Measurements from ENCODE around the gene SUSD3. TPM values are rescaled to one million over a fixed set of nuclear protein-coding genes. Genes with fewer than 3 reads are reported as not detected.

Gene SUSD3
- total and polyA plus RNA-seq, 2 of the 8 experiments (the other 6 are each of a cell fraction or from before 2014, with no cell fraction given) = 5.5 to 35.4 TPM

- Histone ChIP-seq H2AK5ac (ENCODE audit: low read depth, low read length) (no peak overlapping the region), H2BK15ac (ENCODE audit: low read length) (no peak overlapping the region), H3K9ac (replicated peaks in 1 of 4; ENCODE audit: extremely low read depth in 1 of 4, low read depth in 3 of 4, low read length in 3 of 4) (no peak overlapping the region), H2BK20ac (ENCODE audit: low read length) (no peak overlapping the region), H3K9me3 (ENCODE audit: insufficient read depth in 2 of 2, low read depth in 1 of 2, low read length in 1 of 2) (peaks cover 4% of the 10 kb centered on the region in 2 experiments; a peak in 1 of 4 replicates), H4K20me1 (replicated peaks in 1 of 2; ENCODE audit: control insufficient read depth in 1 of 2, insufficient read depth in 2 of 2, low read length in 2 of 2) (no peaks in the 10 kb centered on the region), H2BK12ac (ENCODE audit: low read depth, low read length) (no peak overlapping the region), H4K8ac (ENCODE audit: extremely low read depth, insufficient read depth, low read length) (no peak overlapping the region), H2BK5ac (ENCODE audit: low read depth, low read length) (no peak overlapping the region), H3K4me3 (ENCODE audit: extremely low read depth in 1 of 4, insufficient read depth in 2 of 4, low read depth in 3 of 4, low read length in 4 of 4) (no peak overlapping the region), H3K23ac (ENCODE audit: insufficient read length) (no peak overlapping the region), H3K4me1 (replicated peaks in 1 of 4; ENCODE audit: control insufficient read depth in 3 of 4, insufficient read depth in 4 of 4, low read length in 3 of 4) (no peaks in the 10 kb centered on the region; a peak in 1 of 7 replicates), H3K23me2 (ENCODE audit: low read depth, low read length) (no peaks in the 10 kb centered on the region), H2AFZ (ENCODE audit: low read length) (no peak overlapping the region), H3K4me2 (ENCODE audit: insufficient read depth in 1 of 2, low read depth in 2 of 2, low read length in 2 of 2) (no peak overlapping the region), H4K5ac (ENCODE audit: insufficient read length, low read depth, low read length) (no peak overlapping the region), H2BK120ac (replicated peaks; ENCODE audit: low read depth, low read length) (no peak overlapping the region), H4K91ac (replicated peaks; ENCODE audit: insufficient read length, low read length) (no peak overlapping the region), H3K27ac (ENCODE audit: low read depth, low read length) (no peak overlapping the region), H3K56ac (replicated peaks; ENCODE audit: insufficient read length, low read depth, low read length) (no peak overlapping the region), H3K18ac (ENCODE audit: extremely low read depth, low read length) (no peak overlapping the region), H3K36me3 (ENCODE audit: control insufficient read depth in 2 of 4, insufficient read depth in 4 of 4, low read length in 3 of 4) (no peaks in the 10 kb centered on the region), H3K14ac (ENCODE audit: insufficient read length) (no peak overlapping the region), H3K27me3 (replicated peaks in 1 of 4; ENCODE audit: control insufficient read depth in 3 of 4, extremely low read depth in 1 of 4, insufficient read depth in 3 of 4, low read length in 3 of 4) (no peaks in the 10 kb centered on the region), H3K4ac (replicated peaks; ENCODE audit: insufficient read length, low read depth, low read length) (no peak overlapping the region), H3K79me1 (ENCODE audit: low read depth, low read length) (no peaks in the 10 kb centered on the region), H3K79me2 (ENCODE audit: control insufficient read depth in 1 of 2, insufficient read depth in 2 of 2, low read length in 2 of 2) (no peaks in the 10 kb centered on the region)
- DNase-seq (ENCODE audit: low read depth in 1 of 2, low spot score in 2 of 2) (no peak), FAIRE-seq (no peak)
- CTCF ChIA-PET (ENCODE audit: partially characterized antibody) = interaction anchor here (1.1 to 2.5 kb wide), 3 partner anchors 24 to 79 kb away, joined by 3 to 13 read pairs (median 10); no protein-coding TSS in a partner anchor
- POLR2A ChIA-PET (ENCODE audit: partially characterized antibody) = interaction anchor here (0.6 kb wide), 1 partner anchor 92 kb away, joined by 3 read pairs; no protein-coding TSS in a partner anchor
- WGBS, 2 experiments (ENCODE audit: extremely low coverage in 1 of 2, insufficient coverage in 1 of 2, insufficient read length in 1 of 2, insufficient replicate concordance in 2 of 2, low coverage in 1 of 2, low lambda C conversion rate in 2 of 2, missing lambda C conversion rate in 1 of 2) = 92% methylated on average over 3 of the region's 3 CpGs; no CpG with 5 or more reads in 1 of the 2 experiments
- no peak for TF ChIP-seq HDAC2 (IDR thresholded peaks at IDR 0.05; ENCODE audit: borderline replicate concordance in 1 of 2, low read depth in 2 of 2, low read length in 2 of 2)
- TF ChIP-seq CHD2 (IDR thresholded peaks at IDR 0.05; ENCODE audit: low read length) = no peak
- TF ChIP-seq CBX8 (IDR thresholded peaks at IDR 0.05; ENCODE audit: borderline replicate concordance, low read depth, low read length) = no peak
- TF ChIP-seq RFX5 (IDR thresholded peaks at IDR 0.05; ENCODE audit: borderline replicate concordance, low read depth, low read length) = no peak
- no peak for TF ChIP-seq BACH1 (IDR thresholded peaks at IDR 0.05; ENCODE audit: low read length)
Measured at GRCh38 chr9:93081931-93082330, 23.4 kb downstream of the SUSD3 start.

Measured in H1 (cell line).